ENCODE measurements around the gene POLD4. TPM values are rescaled to one million over a fixed set of nuclear protein-coding genes. Genes with fewer than 3 reads are reported as not detected.

Gene POLD4
- total and polyA plus RNA-seq, 12 donors: 13.0 to 166 (median 95.6) TPM

DNA sequence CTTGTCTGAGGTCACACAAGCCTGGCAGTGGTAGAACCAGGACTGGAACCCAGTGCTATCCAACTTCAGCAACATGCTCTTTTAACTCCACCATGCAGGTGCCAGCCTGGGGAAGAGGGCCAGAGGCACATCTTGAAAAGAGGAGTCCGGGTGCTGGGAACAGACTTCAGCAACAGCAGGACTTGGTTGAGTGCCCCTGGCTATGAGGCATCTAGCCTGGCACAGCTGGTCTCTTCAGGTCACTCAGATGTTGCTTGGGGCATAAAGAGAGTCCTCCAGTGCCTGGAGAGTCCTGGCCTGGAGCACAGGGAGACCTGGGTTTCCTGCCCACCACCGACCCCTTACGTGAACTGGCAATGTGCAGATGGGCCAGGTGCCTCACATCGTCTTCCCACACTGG, 25.2 kb upstream of the POLD4 start:
- intact Hi-C loops (cut with DNase I): no loop called here
- no peak overlapping the region for H3K4me3 ChIP-seq
- H3K36me3 ChIP-seq (replicated peaks in 1 of 2): no peaks in the 10 kb centered on the region
- no peaks in the 10 kb centered on the region for H3K27me3 ChIP-seq
- no peak overlapping the region for H3K27ac ChIP-seq
- WGBS, 4 donors: 87 to 96% (median 94%) methylated on average over 3 to 4 of the region's 4 CpGs
- no peak for DNase-seq
- no peaks in the 10 kb centered on the region for H3K9me3 ChIP-seq (replicated peaks in 1 of 3)
- TF ChIP-seq, protein P1, sequence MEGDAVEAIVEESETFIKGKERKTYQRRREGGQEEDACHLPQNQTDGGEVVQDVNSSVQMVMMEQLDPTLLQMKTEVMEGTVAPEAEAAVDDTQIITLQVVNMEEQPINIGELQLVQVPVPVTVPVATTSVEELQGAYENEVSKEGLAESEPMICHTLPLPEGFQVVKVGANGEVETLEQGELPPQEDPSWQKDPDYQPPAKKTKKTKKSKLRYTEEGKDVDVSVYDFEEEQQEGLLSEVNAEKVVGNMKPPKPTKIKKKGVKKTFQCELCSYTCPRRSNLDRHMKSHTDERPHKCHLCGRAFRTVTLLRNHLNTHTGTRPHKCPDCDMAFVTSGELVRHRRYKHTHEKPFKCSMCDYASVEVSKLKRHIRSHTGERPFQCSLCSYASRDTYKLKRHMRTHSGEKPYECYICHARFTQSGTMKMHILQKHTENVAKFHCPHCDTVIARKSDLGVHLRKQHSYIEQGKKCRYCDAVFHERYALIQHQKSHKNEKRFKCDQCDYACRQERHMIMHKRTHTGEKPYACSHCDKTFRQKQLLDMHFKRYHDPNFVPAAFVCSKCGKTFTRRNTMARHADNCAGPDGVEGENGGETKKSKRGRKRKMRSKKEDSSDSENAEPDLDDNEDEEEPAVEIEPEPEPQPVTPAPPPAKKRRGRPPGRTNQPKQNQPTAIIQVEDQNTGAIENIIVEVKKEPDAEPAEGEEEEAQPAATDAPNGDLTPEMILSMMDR (IDR thresholded peaks at IDR 0.05): no peak
- no peak for TF ChIP-seq POLR2A (IDR thresholded peaks at IDR 0.05)
- H3K4me1 ChIP-seq (replicated peaks in 1 of 2): peaks cover 12 to 14% of the 10 kb centered on the region in 2 donors

DNA sequence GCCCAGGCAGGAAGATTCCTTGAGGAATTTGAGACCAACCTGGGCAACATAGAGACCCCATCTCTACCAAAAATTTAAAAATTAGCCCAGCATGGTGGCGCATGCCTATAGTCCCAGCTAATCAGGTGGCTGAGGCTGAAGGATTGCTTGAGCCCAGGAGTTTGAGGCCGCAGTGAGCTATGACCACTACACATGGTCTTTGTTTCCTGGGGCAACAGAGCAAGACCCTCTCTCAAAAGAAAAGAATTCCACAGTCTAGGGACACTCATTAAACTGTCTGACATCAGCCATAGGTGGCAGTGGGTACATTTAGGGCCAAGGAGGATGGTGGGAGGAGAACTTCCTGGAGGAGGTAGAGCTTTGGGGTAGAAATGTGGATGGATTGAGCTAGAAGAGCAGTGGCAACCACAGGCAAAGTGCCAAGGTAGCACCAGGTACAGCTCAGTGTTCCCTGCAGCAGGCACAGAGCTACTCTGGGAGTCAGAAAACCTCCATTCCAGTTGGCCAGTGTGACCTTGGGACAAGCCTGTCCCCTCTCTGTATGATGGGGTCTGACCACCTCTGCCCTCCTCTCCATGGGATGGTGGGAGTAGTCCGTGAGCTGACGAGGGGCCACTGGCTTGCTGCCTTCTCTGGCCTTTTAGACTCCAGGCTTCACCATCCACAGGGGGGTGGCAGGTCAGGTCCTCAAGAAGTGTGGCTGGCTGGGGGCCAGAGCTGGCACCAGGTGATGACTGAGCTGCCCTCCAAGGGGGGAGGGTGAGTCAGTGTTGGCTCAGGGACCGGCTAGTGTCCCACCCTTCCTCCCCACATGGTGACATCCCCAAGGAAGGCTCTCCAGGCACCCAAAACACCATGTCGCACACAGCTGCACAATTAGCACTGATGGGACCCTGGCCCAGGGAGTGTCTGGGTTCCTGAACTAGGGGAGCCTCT, 23.8 kb upstream of the POLD4 start:
- TF ChIP-seq, protein P1 (IDR thresholded peaks at IDR 0.05): no peak
- no peak for TF ChIP-seq POLR2A (IDR thresholded peaks at IDR 0.05)
- intact Hi-C loops (cut with DNase I): no loop called here
- H3K4me1 ChIP-seq (replicated peaks in 1 of 2): peaks cover 16 to 21% of the 10 kb centered on the region in 2 donors
- 68 to 87% (median 84%) methylated on average over 4 to 6 of the region's 6 CpGs for WGBS, 4 donors
- H3K9me3 ChIP-seq (replicated peaks in 1 of 3): no peaks in the 10 kb centered on the region
- H3K36me3 ChIP-seq (replicated peaks in 1 of 2): no peaks in the 10 kb centered on the region
- H3K4me3 ChIP-seq: no peak overlapping the region
- H3K27ac ChIP-seq: no peak overlapping the region
- H3K27me3 ChIP-seq: no peaks in the 10 kb centered on the region
- peak in 1 of 7 donors; percentile 17 for DNase-seq

DNA sequence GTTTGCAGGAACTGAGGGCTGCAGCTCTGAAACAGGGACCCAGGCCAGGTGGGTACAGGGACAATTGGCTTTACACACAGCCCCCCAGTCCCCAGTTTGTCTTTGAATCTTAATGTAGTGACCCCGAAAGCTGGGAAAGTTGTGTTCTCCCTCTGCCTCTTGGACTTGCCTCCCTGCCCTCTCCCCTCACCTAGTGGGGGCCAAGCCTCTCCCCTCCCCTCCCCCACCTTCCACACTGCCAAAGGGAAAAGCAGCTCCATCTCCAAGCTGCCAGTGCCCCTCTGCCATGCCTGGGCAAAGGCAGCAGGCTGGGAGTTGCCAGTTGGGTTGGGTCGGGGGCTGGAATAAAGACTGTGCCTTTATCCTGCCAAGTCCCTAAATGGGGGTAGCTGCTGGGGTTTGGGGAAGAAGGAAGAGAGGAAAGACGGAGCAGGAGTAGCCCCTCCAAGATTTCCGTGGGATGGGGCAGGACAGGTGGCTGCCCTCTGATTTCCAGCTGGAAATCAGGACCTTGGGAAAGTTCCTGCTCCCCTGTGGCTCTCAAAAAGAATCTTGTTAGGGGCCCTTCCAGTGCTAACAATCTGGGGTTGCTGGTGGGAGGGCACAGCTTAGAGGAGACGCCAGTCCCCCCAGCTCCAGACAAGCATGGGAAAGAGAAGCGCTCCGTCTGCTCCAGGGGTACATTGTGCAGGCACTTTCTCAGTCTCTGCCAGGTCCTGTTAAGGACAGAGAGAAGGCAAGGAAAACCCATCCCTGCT, 22.9 kb upstream of the POLD4 start:
- TF ChIP-seq, protein P1 (IDR thresholded peaks at IDR 0.05): no peak
- no peak for TF ChIP-seq POLR2A (IDR thresholded peaks at IDR 0.05)
- H3K36me3 ChIP-seq (replicated peaks in 1 of 2): no peaks in the 10 kb centered on the region
- H3K27ac ChIP-seq: no peak overlapping the region
- WGBS, 4 donors: 73 to 91% (median 78%) methylated on average over 4 to 7 of the region's 7 CpGs
- peaks cover 18 to 29% of the 10 kb centered on the region in 2 donors for H3K4me1 ChIP-seq (replicated peaks in 1 of 2)
- DNase-seq: no peak
- intact Hi-C loops (cut with DNase I): no loop called here
- H3K4me3 ChIP-seq: no peak overlapping the region
- no peaks in the 10 kb centered on the region for H3K9me3 ChIP-seq (replicated peaks in 1 of 3)
- H3K27me3 ChIP-seq: no peaks in the 10 kb centered on the region

DNA sequence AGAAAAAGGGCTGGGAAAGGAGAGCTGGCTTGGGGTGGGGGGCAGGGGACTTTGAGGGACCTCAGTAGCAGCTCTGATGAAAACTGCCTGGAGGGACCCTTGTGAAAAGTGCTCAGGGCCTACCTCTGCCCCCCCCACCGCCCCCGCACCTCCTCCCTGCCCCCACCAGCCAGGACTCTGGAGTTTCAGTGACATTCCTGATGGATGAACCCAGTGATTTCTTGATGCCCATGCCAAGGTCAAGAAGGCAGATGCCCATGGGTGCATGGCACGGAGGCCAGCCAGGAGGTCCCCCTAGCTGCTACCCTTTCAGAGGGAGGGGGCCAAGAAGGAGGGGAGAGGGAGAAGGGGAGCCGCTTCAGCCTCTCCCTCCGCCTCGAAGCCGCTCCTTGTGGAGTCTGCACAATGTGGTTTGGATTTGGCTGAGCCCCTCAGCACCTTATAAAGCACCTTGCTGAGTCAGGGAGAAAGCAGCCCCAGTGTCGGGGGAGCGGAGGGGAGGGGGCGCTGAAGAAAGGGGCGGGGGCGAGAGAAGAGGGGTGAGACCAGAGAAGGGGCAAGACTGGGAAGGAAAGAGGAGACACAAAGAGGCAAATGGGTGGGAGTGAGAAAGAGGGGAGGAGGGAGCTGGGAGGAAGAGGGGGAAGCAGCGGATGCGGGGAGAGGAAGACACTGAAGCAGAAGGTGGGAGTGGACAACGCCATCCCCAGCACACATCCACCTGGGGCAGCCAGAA, 22.1 kb upstream of the POLD4 start:
- Histone ChIP-seq H3K4me1 (replicated peaks in 1 of 2) (peaks cover 18 to 29% of the 10 kb centered on the region in 2 donors), H3K27me3 (no peaks in the 10 kb centered on the region), H3K36me3 (replicated peaks in 1 of 2) (no peaks in the 10 kb centered on the region), H3K9me3 (replicated peaks in 1 of 3) (no peaks in the 10 kb centered on the region), H3K27ac (no peak overlapping the region), H3K4me3 (no peak overlapping the region)
- 43 to 51% (median 49%) methylated on average over 13 to 15 of the region's 15 CpGs for WGBS, 4 donors
- TF ChIP-seq, protein P1 (IDR thresholded peaks at IDR 0.05): no peak
- no peak for TF ChIP-seq POLR2A (IDR thresholded peaks at IDR 0.05)
- intact Hi-C loops (cut with DNase I): no loop called here
- DNase-seq: no peak
